ENCODE data around the gene SRGAP2C.
"Not testable (repeated sequence)": the region's sequence is repeated elsewhere in the genome, so short reads cannot be mapped to it uniquely, and the experiment has no call there.

GRCh38 chr1:121246399-121246798 is 61.6 kb downstream of the SRGAP2C start:
- TF ChIP-seq, protein P1, sequence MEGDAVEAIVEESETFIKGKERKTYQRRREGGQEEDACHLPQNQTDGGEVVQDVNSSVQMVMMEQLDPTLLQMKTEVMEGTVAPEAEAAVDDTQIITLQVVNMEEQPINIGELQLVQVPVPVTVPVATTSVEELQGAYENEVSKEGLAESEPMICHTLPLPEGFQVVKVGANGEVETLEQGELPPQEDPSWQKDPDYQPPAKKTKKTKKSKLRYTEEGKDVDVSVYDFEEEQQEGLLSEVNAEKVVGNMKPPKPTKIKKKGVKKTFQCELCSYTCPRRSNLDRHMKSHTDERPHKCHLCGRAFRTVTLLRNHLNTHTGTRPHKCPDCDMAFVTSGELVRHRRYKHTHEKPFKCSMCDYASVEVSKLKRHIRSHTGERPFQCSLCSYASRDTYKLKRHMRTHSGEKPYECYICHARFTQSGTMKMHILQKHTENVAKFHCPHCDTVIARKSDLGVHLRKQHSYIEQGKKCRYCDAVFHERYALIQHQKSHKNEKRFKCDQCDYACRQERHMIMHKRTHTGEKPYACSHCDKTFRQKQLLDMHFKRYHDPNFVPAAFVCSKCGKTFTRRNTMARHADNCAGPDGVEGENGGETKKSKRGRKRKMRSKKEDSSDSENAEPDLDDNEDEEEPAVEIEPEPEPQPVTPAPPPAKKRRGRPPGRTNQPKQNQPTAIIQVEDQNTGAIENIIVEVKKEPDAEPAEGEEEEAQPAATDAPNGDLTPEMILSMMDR (IDR thresholded peaks at IDR 0.05) = not testable (repeated sequence)
- TF ChIP-seq EP300 (IDR thresholded peaks at IDR 0.05; ENCODE audit: borderline replicate concordance in 1 of 2, low read depth in 1 of 2, low read length in 1 of 2); RFX5 (IDR thresholded peaks at IDR 0.05; ENCODE audit: low read length); REST (IDR thresholded peaks at IDR 0.05; ENCODE audit: low read depth, low read length); JUND (IDR thresholded peaks at IDR 0.05); RAD21 (IDR thresholded peaks at IDR 0.05; ENCODE audit: low read length); SIN3A (IDR thresholded peaks at IDR 0.05; ENCODE audit: borderline replicate concordance, low read depth, low read length); USF1 (IDR thresholded peaks at IDR 0.05; ENCODE audit: borderline replicate concordance, low read depth); TAF1 (IDR thresholded peaks at IDR 0.05; ENCODE audit: borderline replicate concordance, low read depth, low read length); GABPA (IDR thresholded peaks at IDR 0.05; ENCODE audit: low read depth); TCF12 (IDR thresholded peaks at IDR 0.05); RCOR1 (IDR thresholded peaks at IDR 0.05; ENCODE audit: low read length): not testable (repeated sequence)
- TF ChIP-seq, protein P2, sequence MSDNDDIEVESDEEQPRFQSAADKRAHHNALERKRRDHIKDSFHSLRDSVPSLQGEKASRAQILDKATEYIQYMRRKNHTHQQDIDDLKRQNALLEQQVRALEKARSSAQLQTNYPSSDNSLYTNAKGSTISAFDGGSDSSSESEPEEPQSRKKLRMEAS (IDR thresholded peaks at IDR 0.05; ENCODE audit: low read depth) = not testable (repeated sequence)
